ENCODE data around the gene CBX1.
"Not testable (repeated sequence)": the region's sequence is repeated elsewhere in the genome, so short reads cannot be mapped to it uniquely, and the experiment has no call there.

CBX1 gene

GRCh38 chr17:48122665-48123045 is 21.4 kb upstream of the CBX1 start:
- DNase-seq = no peak

GRCh38 chr17:48121923-48122664 is 20.8 kb upstream of the CBX1 start:
- DNase-seq = no peak

- DNase-seq = peak; percentile 27
Observed at GRCh38 chr17:48113201-48113676, 12.0 kb upstream of the CBX1 start.

GRCh38 chr17:48111937-48112241 is 10.6 kb upstream of the CBX1 start:
- no peak for DNase-seq

GRCh38 chr17:48110761-48111160 is 9.5 kb upstream of the CBX1 start:
- DNase-seq = no peak

- DNase-seq = peak; percentile 94
Observed at GRCh38 chr17:48107137-48108055, 6.1 kb upstream of the CBX1 start, which contains the start of gene SNX11. TSS of gene SNX11 (plus strand) at chr17:48107766. CDS start at chr17:48112044, 4,278 bp downstream.

- no peak for DNase-seq
Observed at GRCh38 chr17:48106802-48107136, 5.5 kb upstream of the CBX1 start.

- DNase-seq = no peak
Observed at GRCh38 chr17:48104440-48104839, 3.2 kb upstream of the CBX1 start.

GRCh38 chr17:48102798-48103715 is 1.8 kb upstream of the CBX1 start:
- DNase-seq = peak; percentile 30

- no peak for DNase-seq
Observed at GRCh38 chr17:48102043-48102750, 919 bp upstream of the CBX1 start.

GRCh38 chr17:48100591-48101011 is 677 bp downstream of the CBX1 start:
- DNase-seq = no peak

GRCh38 chr17:48100160-48100559 is 1.1 kb downstream of the CBX1 start:
- no peak for DNase-seq

GRCh38 chr17:48095611-48096010 is 5.7 kb downstream of the CBX1 start:
- DNase-seq = no peak

- no peak for DNase-seq
Observed at GRCh38 chr17:48093341-48094045, 7.8 kb downstream of the CBX1 start.

GRCh38 chr17:48084932-48085331 is 16.3 kb downstream of the CBX1 start:
- DNase-seq = no peak

- no peak for DNase-seq
Observed at GRCh38 chr17:48081858-48082257, 19.4 kb downstream of the CBX1 start.

GRCh38 chr17:48077152-48077551 is 24.1 kb downstream of the CBX1 start:
- DNase-seq = not testable (repeated sequence)

GRCh38 chr17:48074322-48075081 is 26.8 kb downstream of the CBX1 start:
- peak; percentile 80 for DNase-seq

- not testable (repeated sequence) for DNase-seq
Observed at GRCh38 chr17:48073566-48074094, 27.6 kb downstream of the CBX1 start.

- not testable (repeated sequence) for DNase-seq
Observed at GRCh38 chr17:48072811-48073210, 28.5 kb downstream of the CBX1 start.

- DNase-seq = no peak
Observed at GRCh38 chr17:48071654-48072053, 29.6 kb downstream of the CBX1 start.
